Head of caudate nucleus (tissue), 42 donors: Measurements from ENCODE around the gene SPDYA.
"Not testable (repeated sequence)": the region's sequence is repeated elsewhere in the genome, so short reads cannot be mapped to it uniquely, and the experiment has no call there.

Source experiments
- DNase-seq, 42 donors: peaks; one replicate each; pipeline versions ENCODE4 v3.0.0 to v3.0.0-alpha.2; 2020 to 2021; ENCODE audit warnings: mixed read lengths in 7 of 42
- intact Hi-C: fragments of 100-400 bp; cut with DNase I; formaldehyde crosslinking; loops from one replicate; pipeline ENCODE4 v1.15.0; 2022

Gene SPDYA

DNA sequence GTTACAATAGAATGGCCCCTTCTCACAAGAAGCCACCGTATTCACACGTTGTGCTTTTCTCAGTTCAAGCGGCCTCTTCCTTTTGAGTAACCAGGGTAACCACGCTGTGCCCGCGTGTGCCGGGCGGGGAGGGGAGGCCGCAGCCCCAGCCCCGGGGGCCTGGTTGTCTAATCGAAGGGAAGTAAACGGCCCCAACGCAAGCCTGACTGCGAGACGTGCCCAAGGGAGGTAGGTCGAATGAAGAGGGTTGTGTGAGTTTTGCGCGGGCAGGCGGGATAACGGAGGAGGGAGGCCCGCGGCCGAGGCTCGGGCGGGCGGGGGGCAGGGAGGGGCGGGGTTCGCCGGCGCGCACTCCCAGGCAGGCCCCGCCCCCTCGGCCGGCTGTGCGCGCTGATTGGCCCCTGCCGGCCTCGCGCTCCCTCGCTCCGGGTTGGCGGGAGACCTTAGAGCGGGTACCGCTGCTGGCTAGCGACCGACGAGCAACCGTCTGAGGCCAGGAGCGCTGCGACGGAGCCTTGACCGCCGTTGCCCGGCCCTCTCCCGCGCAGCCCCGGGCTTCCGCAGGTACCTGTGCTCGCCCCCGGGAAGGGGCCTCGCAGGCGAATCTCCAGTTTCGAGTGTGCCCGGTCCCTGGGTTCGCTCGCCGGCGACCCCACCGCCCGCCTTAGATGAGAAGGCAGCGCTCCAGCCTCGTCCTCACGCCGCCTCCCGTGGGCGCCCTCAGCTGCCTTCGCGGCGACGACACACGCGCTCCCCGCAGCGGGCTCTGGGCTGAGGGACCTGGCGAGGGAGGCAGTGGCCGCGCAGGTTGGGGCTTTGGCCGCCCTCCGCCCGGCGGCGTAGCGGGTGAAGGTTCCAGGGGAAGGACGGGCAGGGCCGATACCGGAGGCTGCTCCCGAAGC, at the start of gene SPDYA:
TSS of gene SPDYA (plus strand) at position 451 of the 902 bp plus-strand sequence. CDS start 5,181 bp downstream, outside the sequence.
- DNase-seq: peak; percentile 17 to 85 (median 72)
- intact Hi-C loops: no loop called here

DNA sequence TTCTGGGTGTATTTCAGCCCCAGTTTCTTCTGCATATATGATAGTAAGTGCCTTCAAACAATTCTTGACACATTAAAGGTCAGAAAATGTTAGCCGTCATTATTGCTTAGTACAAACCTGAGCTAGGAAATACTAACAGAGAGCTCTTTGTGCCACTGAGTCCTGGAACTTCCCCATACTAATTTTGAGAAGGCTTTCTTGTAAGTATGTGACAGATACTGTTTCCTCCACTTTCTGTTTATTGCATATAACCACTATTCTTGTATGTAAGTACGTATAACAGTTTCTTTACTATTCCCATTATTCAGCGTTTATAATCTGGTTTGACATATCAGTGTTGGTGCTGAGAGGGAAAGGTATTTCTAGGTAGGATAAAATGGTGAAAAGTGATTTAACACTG, 49.2 kb upstream of the SPDYA start:
- no peak for DNase-seq
- intact Hi-C loops: no loop called here

DNA sequence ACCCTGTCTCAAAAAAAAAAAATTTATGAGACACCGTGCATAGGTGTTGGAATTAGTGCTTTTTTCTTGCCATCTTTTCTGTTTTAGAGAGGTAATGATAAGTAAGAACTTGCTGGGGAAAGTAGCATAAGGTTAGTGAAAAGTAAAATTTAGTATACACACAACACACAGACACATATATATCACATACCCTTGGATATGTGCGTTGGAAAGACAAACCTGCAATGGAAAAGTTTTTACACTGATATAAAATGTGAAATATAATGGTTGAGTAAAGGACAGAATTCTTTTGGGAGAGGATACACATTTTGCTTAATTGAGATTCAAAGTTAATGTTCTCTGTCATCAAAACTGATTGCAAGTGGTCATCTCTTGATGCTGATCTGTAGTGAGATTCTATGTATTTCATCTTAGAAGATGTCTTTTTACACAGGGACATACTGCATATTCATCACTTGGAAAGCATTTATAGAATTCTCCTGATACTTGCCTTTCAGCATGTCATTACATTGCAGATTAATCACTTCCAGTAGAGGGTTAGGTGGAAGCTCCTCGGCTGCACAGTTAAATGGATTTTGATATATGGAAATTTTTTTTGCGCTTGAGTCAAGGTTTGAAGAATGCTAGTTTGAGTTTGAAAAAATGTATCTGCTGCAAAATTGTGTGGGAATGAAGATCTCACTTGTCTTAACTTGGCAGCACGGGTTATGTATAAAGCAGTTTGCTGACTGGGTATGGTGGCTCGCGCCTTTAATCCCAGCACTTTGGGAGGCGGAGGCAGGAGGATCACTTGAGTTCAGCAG, 45.5 kb upstream of the SPDYA start:
- peak in 16 of 42 donors; percentile 10 to 69 (median 32) for DNase-seq
- intact Hi-C loops: no loop called here

DNA sequence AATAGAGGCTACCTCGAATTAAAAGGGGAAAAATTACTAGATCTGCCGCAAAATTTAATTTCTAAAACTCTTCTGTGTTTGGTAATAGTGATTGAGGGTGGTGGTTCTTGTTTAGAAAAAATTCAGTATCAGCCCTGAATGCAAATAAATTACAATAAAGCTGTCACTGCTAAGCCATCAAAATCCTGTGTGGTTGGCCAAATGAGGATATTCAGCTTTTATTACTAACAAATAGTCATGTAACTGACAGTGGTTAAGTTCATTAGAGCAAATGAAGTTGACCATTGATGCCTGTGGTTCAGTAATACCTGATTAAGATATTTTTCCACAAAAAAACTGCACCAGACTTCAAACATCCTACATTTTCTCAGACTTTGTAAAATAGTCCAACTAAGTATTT, 44.6 kb upstream of the SPDYA start:
- DNase-seq: no peak
- intact Hi-C loops: no loop called here

DNA sequence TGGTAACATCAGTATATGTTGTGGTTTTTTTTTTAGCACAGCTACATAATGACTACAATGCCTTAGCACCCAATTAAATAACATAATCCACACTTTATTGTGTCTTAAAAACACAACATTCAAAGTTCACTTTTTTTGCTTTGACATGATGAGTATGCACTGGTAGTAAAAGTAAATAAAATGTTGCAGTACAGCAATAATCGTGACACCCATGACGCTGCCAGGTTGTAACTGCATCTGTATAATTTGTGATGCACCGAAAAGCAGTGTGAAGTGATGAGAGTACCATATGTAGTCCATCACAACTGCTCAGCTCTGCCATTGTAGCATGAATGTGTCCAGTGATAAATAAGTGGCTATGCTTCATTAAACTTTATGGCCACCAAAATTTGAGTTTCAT, 43.3 kb upstream of the SPDYA start:
- DNase-seq: no peak
- intact Hi-C loops: no loop called here

DNA sequence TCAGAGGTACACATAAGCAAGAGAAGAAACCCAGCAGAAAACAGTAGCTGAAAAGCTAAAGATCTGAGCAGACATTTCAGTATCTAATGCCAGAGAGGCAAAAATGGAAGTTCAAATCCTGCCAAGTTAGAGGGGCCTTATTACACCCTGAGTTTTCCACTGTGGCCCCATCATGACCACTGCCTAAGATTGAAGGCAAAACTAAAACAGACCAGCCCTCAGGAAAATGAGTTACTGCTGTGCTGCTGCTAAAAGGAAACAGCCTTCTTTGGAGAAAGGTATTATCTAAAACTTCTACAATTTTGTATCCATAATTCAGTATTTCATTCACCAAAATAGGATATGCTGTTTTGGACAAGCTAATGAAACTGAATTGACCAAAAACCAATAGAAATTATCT, 42.2 kb upstream of the SPDYA start:
- intact Hi-C loops: no loop called here
- DNase-seq: no peak

DNA sequence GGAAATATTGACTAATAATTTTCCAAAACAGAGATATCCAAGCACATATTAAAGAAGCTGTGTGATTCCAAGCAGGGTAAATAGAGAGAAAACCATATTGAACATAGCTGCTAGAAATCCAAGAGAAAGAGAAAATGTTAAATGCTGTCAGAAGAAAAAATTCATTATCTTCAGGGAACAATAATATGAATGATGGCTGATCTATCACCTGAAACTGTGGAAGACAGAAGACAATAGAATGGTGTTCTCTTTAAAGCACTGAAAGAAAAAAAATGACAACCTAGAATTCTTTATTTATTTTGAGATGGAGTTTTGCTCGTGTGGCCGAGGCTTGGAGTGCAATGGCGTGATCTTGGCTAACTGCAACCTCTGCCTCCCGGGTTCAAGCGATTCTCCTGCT, 41.7 kb upstream of the SPDYA start:
- DNase-seq: no peak
- intact Hi-C loops: no loop called here

DNA sequence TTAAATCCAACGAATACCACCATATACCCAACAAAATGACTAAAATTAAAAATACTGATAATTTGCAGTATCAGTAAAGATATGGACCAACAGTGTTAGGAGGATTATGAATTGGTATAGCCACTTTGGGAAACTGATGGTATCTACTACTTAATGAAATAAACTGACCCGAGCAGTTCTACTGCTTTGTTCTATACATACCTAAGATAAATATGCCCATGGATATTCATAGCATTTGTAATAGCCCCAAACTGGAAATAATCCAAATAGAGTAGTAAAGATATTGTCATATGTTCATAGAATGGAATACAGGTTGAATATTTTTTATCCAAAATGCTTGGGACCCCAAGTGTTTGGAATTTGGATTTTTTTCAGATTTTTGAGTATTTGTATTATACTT, 38.3 kb upstream of the SPDYA start:
- DNase-seq: no peak
- intact Hi-C loops: no loop called here

DNA sequence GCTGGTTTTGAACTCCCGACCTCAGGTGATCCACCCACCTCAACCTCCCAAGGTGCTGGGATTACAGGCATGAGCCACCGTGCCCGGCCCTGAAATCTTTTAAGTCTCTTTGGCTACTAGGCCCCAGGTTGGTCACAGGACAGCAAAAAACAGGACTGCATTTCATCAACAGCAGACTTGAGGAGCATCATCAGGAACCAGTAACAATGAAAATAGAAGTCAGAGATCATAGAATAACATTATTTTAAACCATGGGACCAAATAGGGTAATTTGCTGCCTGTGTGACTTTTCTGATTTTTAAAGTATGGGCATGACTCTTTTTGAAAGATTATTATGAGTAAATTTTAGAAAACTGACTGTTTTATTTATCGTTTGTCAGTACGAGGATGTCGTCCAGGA, 34.2 kb upstream of the SPDYA start:
- intact Hi-C loops: no loop called here

DNA sequence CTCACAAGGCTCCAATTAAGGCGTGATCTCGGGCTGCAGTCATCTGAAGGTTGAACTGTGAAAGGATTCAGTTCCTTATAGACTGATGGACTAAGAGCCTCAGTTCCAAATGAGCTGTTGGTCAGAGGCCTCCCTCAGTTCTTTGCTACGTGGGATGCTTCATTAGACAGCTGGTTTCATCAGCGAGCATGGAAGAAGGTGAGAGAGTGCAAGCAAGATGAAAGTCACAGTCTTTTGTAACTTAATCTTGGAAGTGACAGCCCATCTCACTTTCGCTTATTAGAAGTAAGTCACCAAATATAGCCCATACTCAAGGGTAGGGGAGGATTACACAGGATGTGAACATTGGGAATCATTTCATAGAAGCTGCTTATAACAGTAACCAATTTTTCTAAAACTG, 32.2 kb upstream of the SPDYA start:
- DNase-seq: no peak
- intact Hi-C loops: no loop called here

More for the DNA sequence above, 34.2 kb upstream of the SPDYA start:
- DNase-seq: no peak

DNA sequence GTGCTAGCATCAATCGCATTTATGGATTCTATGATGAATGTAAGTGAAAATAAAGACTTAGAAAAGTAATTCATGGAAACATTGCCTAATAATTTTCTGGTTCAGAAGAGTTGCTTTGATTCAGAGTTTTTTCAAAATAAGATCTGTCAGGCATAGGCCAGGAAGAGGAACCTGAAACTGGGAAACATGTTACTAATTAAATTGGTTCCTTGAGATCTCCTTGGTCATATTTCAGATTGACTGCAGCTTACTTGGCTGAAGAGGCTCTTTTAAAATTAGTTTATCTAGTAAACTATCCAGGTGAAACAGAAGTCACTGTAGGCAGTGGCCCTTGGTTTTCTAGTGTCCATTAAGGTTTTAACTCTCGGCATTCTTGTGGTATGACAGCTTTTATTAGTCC, 31.6 kb upstream of the SPDYA start:
- DNase-seq: no peak
- intact Hi-C loops: no loop called here

DNA sequence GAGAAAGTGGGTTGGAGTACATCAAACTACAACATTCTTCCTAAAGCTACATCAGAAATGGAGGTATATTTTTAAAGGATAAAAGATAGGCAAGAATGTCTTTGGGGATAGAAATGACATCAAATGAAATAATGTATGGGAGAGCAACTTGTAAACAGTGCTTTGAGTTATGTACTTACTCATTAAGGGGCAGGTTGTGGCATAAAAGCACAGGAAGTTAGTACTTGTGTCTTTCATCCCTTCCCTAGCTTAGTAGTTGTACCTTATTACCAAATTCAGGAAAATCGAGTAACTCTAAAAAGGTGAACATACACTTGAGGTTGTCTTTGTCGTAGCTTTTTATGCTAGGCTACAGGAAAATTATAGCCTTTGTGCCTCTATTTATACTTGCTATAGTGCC, 30.1 kb upstream of the SPDYA start:
- DNase-seq: no peak
- intact Hi-C loops: no loop called here

DNA sequence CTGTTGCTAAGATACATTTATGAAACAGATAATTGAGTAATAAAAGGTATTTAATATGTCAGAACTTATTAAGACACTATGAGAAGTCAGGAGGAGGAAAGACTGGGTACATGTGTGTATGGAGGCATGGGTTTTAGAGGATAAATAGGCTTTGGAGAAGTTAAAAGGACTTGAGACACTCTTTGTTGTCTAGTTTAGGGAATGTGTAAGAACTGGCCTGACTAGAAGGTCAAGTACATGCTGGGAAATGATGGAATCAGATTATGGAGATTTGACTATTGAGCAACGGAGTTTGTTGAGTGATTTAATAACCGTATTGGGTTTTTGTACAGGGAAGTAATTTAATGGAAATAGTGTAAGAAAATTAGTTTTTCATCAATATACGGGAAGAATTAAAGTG, 28.2 kb upstream of the SPDYA start:
- intact Hi-C loops: no loop called here
- DNase-seq: no peak

DNA sequence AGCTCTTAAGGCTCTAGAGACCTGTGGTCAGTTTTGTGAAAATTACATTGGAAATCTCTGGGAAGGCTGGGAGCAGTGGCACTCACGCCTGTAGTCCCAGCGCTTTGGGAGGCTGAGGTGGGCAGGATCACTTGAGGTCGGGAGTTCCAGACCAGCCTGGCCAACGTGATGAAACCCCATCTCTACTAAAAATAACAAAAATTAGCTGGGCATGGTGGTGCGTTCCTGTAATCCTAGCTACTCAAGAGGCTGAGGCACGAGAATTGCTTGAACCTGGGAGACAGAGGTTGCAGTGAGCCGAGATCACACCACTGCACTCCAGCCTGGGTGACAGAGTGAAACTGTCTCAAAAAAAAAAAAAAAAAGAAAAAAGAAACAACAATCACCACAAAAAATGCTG, 26.1 kb upstream of the SPDYA start:
- intact Hi-C loops, DNase-seq: not testable (repeated sequence)

DNA sequence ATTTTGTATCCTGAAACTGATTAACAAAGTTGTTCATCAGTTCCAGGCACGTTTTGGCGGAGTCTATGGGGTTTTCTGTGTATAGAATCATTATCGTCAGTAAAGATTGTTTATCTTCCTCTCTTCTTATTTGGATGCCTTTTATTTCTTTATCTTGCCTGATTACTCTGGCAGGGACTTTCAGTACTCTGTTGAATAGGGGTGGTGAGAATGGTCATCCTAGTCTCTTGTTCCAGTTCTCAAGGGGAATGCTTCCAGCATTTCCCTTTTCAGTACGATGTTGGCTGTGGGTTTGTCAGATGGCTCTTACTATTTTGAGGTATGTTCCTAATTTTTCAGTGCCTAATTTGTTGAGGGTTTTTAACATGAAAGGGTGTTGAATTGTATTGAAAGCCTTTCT, 14.0 kb upstream of the SPDYA start:
- no peak for DNase-seq
- intact Hi-C loops: no loop called here

DNA sequence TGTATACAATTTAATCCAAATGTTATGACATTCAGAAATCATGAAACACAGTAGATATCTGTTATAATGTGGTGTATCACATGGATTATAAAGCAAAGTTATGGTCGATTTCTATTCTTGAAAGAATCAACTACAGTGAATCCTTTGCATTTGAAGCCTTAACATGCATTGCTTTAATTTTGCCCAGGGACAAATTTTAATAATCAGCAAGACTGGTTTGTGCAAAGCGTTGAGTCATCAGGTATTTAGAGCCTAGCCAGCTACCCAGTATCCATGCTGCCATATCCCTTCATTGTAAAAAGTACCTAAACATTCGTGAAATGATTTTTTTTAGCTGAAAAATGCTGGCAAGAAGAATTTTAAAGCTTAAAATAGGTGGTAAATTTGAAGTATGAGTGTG, 8.9 kb upstream of the SPDYA start:
- DNase-seq: no peak
- intact Hi-C loops: no loop called here

DNA sequence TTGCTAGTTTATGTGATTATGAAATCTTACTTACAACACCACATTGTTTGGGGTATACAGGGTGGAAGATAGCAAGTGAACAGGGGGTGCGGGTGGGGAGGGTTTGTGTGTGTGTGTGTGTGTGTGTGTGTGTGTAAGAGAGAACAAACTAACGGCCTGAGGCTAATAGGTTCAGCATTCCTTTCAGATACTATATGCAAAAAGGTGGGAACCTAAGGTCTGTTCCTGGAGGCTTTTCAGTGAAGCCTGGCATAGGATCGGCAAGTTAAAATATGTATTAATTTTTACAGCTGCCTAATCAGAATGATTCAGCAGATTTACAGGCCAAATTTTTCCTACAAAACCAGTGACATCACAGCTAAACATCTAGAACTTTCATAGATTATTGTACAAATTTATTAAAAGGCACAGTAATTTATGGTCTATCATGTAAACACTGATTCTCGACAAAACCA, 7.6 kb upstream of the SPDYA start:
- intact Hi-C loops: no loop called here
- no peak for DNase-seq

DNA sequence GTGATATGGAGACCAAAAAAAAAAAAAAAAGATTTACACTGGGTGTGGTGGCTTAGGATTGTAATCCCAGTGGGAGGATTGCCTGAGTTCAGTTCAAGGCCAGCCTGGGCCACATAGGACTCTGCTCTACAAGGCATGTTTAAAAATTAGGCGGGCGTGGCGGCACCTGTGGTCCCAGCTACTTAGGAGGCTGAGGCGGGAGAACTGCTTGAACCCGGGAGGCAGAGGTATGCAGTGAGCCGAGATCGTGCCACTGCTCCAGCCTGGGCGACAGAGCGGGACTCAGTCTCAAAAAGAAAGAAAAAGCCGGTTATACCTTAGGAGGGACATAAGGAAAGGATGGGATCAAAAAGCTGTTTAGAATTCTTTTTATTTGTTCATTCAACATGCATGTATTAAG, 707 bp upstream of the SPDYA start:
- intact Hi-C loops: no loop called here
- peak in 4 of 42 donors; percentile 13 to 38 (median 26) for DNase-seq

DNA sequence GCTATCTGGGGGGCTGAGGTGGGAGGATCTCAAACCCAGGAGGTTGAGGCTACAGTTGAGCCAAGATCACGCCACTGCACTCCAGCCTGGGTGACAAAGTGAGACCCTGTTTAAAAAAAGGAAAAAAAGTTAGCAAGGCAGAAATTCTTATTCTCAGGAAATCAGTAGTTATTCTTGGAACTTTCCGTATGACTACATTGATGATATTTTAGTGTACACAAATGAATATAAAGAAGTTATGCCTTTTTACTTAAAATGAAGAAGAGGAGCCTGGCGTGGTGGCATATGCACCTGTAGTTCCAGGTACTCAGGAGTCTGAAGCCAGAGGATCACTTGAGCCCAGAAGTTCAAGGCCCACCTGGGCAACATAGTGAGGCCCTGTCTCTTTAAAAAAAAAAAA, 7.4 kb downstream of the SPDYA start:
- intact Hi-C loops: no loop called here
- DNase-seq: no peak

DNA sequence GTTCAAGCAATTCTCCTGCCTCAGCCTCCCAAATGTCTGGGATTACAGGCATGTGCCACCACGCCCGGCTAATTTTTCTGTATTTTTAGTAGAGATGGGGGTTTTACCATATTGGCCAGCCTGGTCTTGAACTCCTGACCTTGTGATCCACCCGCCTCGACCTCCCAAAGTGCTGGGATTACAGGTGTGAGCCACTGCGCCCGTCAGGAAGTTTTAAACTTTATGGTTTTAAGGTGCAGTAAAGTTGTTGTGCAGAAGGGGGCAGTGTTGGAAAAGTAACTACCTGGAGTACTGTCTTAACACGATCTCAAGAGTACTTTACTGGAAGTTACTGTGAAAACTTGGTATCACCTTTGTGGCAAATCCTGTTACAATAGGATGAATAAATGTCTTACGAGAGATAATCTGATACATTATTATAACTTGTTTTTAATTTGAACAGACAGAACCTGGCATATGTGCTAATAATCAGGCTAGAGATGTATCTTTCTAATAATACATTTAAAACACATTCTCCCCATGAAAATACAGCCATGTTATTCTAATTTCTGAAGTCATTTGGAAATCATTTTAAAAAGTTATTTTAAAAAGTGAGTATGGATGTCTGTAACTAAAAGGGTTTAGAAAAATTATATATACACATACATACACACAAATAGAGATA, 10.8 kb downstream of the SPDYA start:
- intact Hi-C loops: no loop called here
- peak in 22 of 42 donors; percentile 17 to 82 (median 54) for DNase-seq
